ENCODE results near the gene FAM3D. TPM values are rescaled to one million over a fixed set of nuclear protein-coding genes. Genes with fewer than 3 reads are reported as not detected.

FAM3D gene
- total RNA-seq, 1 donor from 2014 or later, result not detected

- H3K36me3 Mint-ChIP-seq (ENCODE audit: low read depth), result peaks cover 2% of the 10 kb centered on the region
- H3K4me1 Mint-ChIP-seq (ENCODE audit: low read depth), result no peaks in the 10 kb centered on the region
- H3K27ac Mint-ChIP-seq (ENCODE audit: unreplicated experiment), result no peak overlapping the region
- H3K27me3 Mint-ChIP-seq (ENCODE audit: low read depth), result peaks cover 19% of the 10 kb centered on the region
- no peak for DNase-seq (ENCODE audit: low spot score)
- peaks cover 34% of the 10 kb centered on the region for H3K9me3 Mint-ChIP-seq (ENCODE audit: low read depth)
- no peak for TF ChIP-seq CTCF (IDR thresholded peaks at IDR 0.05)
- no peak overlapping the region for H3K4me3 Mint-ChIP-seq (ENCODE audit: unreplicated experiment)
Observed at GRCh38 chr3:58672880-58673279, 6.3 kb upstream of the FAM3D start.

- peaks cover 2% of the 10 kb centered on the region for H3K36me3 Mint-ChIP-seq (ENCODE audit: low read depth)
Observed at GRCh38 chr3:58672451-58672850, 5.9 kb upstream of the FAM3D start.

GRCh38 chr3:58670506-58671135, 4.0 kb upstream of the FAM3D start:
- Mint-ChIP-seq H3K4me1 (ENCODE audit: low read depth) (no peaks in the 10 kb centered on the region), H3K36me3 (ENCODE audit: low read depth) (peaks cover 2% of the 10 kb centered on the region), H3K4me3 (ENCODE audit: unreplicated experiment) (no peak overlapping the region), H3K27me3 (ENCODE audit: low read depth) (peaks cover 19% of the 10 kb centered on the region), H3K9me3 (ENCODE audit: low read depth) (peaks cover 21% of the 10 kb centered on the region), H3K27ac (ENCODE audit: unreplicated experiment) (no peak overlapping the region)
- no peak for DNase-seq (ENCODE audit: low spot score)
- no peak for TF ChIP-seq CTCF (IDR thresholded peaks at IDR 0.05)

More at GRCh38 chr3:58672451-58672850, 5.9 kb upstream of the FAM3D start:
- peaks cover 34% of the 10 kb centered on the region for H3K9me3 Mint-ChIP-seq (ENCODE audit: low read depth)
- no peaks in the 10 kb centered on the region for H3K4me1 Mint-ChIP-seq (ENCODE audit: low read depth)
- no peak for TF ChIP-seq CTCF (IDR thresholded peaks at IDR 0.05)
- no peak overlapping the region for H3K27ac Mint-ChIP-seq (ENCODE audit: unreplicated experiment)
- peaks cover 19% of the 10 kb centered on the region for H3K27me3 Mint-ChIP-seq (ENCODE audit: low read depth)
- DNase-seq (ENCODE audit: low spot score), result no peak
- H3K4me3 Mint-ChIP-seq (ENCODE audit: unreplicated experiment), result no peak overlapping the region

- Mint-ChIP-seq H3K27ac (ENCODE audit: unreplicated experiment) (no peak overlapping the region), H3K27me3 (ENCODE audit: low read depth) (peaks cover 8% of the 10 kb centered on the region), H3K4me1 (ENCODE audit: low read depth) (no peaks in the 10 kb centered on the region), H3K4me3 (ENCODE audit: unreplicated experiment) (no peak overlapping the region), H3K36me3 (ENCODE audit: low read depth) (peaks cover 2% of the 10 kb centered on the region), H3K9me3 (ENCODE audit: low read depth) (peaks cover 6% of the 10 kb centered on the region)
- DNase-seq (ENCODE audit: low spot score), result no peak
- TF ChIP-seq CTCF (IDR thresholded peaks at IDR 0.05), result no peak
Observed at GRCh38 chr3:58668247-58668646, 1.7 kb upstream of the FAM3D start.

- H3K4me3 Mint-ChIP-seq (ENCODE audit: unreplicated experiment), result no peak overlapping the region
- H3K36me3 Mint-ChIP-seq (ENCODE audit: low read depth), result peaks cover 2% of the 10 kb centered on the region
- peaks cover 8% of the 10 kb centered on the region for H3K27me3 Mint-ChIP-seq (ENCODE audit: low read depth)
- H3K4me1 Mint-ChIP-seq (ENCODE audit: low read depth), result no peaks in the 10 kb centered on the region
- peaks cover 6% of the 10 kb centered on the region for H3K9me3 Mint-ChIP-seq (ENCODE audit: low read depth)
- H3K27ac Mint-ChIP-seq (ENCODE audit: unreplicated experiment), result no peak overlapping the region
- TF ChIP-seq CTCF (IDR thresholded peaks at IDR 0.05), result no peak
- no peak for DNase-seq (ENCODE audit: low spot score)
Observed at GRCh38 chr3:58667704-58668103, 1.1 kb upstream of the FAM3D start.

Measured in chondrocyte (in vitro differentiated cells).